Thyroid gland (tissue), 4 donors: ENCODE results near the gene BCAT1.

ENCODE experiments used
- CTCF ChIP-seq, 6 experiments: fragments of 200-600 bp in 3 of 6; fragments of 450-650 bp in 3 of 6; sonication (generic) in 3 of 6; IDR thresholded peaks; one replicate each; pipeline ENCODE4 v1.5.1; 2016 to 2019; ENCODE audit warnings: antibody characterized with exemption in 6 of 6, mild to moderate bottlenecking in 2 of 6, inconsistent platforms in 1 of 6, moderate library complexity in 1 of 6
- POLR2A ChIP-seq, 2 donors: fragments of 450-650 bp; IDR thresholded peaks; one replicate each; pipeline ENCODE4 v1.6.1; 2017; ENCODE audit warnings: antibody characterized with exemption in 2 of 2, mild to moderate bottlenecking in 2 of 2, moderate library complexity in 1 of 2

GRCh38 chr12:24921251-24922038 lies 27.5 kb downstream of the BCAT1 start:
- TF ChIP-seq CTCF (IDR thresholded peaks at IDR 0.05) = no peak
- no peak for TF ChIP-seq POLR2A (IDR thresholded peaks at IDR 0.05)
